HL-60 (cell line): Measurements from ENCODE around the gene TNRC18.

Source experiments
- DNase-seq, 2 experiments: peaks; one replicate each; pipeline ENCODE4 v3.0.0-alpha.2; 2010 to 2020; ENCODE audit warnings: low read depth in 1 of 2, low spot score in 1 of 2
- H3K27ac ChIP-seq: fragments of 250-450 bp; sonication (Bioruptor Pico); replicated peaks from 2 replicates; pipeline ENCODE4 v1.5.1; 2020; ENCODE audit warnings: mild to moderate bottlenecking, moderate library complexity
- H3K27me3 ChIP-seq: fragments of 250-450 bp; sonication (Bioruptor Pico); 2 replicates; pipeline ENCODE4 v1.5.1; 2021; ENCODE audit warnings: mild to moderate bottlenecking, moderate library complexity; ENCODE audit not compliant: insufficient read depth, poor library complexity, severe bottlenecking
- H3K4me3 ChIP-seq: replicated peaks from 2 replicates; pipeline ENCODE4 v1.5.1; 2011; ENCODE audit warnings: mild to moderate bottlenecking, control low read depth, low read length; ENCODE audit not compliant: insufficient read depth
- GABPA ChIP-seq: IDR thresholded peaks from 2 replicates; pipeline ENCODE4 v1.6.1; 2012; ENCODE audit warnings: low read depth
- POLR2AphosphoS5 ChIP-seq: IDR thresholded peaks from 2 replicates; pipeline ENCODE4 v1.6.1; 2012; ENCODE audit warnings: low read depth
- SPI1 ChIP-seq: IDR thresholded peaks from 2 replicates; pipeline ENCODE4 v1.6.1; 2012; ENCODE audit warnings: low read depth, mild to moderate bottlenecking, borderline replicate concordance
- TF ChIP-seq, protein P1 (sequence below): IDR thresholded peaks from one replicate; pipeline ENCODE4 v1.5.1; 2011; ENCODE audit warnings: low read length, control low read depth, inconsistent platforms; ENCODE audit not compliant: insufficient read depth
- TF ChIP-seq, protein P2 (sequence below): IDR thresholded peaks from 2 replicates; pipeline ENCODE4 v1.6.1; 2012; ENCODE audit warnings: low read depth; ENCODE audit not compliant: insufficient replicate concordance

Gene TNRC18

DNA sequence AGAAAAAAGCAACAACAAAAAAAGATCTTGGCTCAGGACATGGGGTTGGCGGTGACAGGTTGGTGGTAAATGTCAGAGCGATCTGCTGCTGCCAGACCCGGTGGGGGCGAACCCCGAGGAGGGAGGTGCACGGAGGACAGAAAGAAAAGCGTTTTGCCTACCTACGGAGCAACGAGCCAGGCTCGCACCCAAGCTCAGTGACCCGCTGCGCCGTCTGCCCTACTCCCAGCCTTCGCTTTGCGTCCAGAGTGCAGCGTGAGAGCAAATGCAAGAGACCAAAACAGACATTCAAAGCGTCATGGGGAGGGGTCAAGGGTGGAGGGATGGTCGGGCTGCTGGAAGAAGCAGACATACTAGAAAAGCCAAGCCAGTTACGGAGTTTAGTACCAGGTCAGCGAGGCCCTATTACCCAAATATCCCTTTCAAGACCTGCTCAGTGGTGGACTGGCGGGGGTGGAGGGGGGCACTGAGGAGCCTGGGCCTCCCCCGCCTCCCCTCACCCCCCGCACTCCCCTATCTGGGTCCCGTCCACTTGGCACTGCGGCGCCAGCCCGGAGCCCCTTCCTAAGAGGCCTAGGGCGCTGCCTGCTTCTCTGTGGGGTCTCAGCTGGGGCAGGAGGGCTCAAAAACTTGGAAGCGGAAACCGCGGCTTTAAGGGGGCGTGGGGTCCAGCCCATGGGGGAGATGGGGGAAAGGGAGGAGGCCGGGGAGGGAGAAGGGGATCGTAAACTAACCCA lies 74.0 kb downstream of the TNRC18 start:
- DNase-seq: no peak
- H3K4me3 ChIP-seq: no peak overlapping the region
- TF ChIP-seq GABPA (no peak), POLR2AphosphoS5 (no peak)
- H3K27me3 ChIP-seq: no peaks in the 10 kb centered on the region
- H3K27ac ChIP-seq: no peak overlapping the region

DNA sequence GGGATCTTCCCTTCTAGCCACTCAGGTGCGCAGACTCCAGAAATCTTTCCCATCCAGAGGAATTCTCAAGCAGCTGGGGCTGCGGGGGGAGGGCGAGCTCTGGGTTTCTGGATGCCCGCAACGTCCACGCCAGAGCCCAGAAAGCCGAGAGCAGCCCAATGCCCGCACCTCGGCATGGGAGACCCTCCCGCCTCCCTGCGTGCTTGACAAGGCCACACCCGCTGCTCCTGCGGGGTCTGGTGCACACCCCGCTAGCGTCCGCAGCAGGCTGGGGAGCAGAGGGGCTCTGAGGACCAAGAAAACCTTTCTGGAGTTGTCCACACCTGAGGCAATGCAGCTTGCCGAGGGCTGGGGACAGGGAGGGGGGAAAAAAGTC lies 74.6 kb downstream of the TNRC18 start:
- H3K4me3 ChIP-seq: no peak overlapping the region
- no peak for DNase-seq
- no peak for TF ChIP-seq SPI1
- TF ChIP-seq, protein P1, sequence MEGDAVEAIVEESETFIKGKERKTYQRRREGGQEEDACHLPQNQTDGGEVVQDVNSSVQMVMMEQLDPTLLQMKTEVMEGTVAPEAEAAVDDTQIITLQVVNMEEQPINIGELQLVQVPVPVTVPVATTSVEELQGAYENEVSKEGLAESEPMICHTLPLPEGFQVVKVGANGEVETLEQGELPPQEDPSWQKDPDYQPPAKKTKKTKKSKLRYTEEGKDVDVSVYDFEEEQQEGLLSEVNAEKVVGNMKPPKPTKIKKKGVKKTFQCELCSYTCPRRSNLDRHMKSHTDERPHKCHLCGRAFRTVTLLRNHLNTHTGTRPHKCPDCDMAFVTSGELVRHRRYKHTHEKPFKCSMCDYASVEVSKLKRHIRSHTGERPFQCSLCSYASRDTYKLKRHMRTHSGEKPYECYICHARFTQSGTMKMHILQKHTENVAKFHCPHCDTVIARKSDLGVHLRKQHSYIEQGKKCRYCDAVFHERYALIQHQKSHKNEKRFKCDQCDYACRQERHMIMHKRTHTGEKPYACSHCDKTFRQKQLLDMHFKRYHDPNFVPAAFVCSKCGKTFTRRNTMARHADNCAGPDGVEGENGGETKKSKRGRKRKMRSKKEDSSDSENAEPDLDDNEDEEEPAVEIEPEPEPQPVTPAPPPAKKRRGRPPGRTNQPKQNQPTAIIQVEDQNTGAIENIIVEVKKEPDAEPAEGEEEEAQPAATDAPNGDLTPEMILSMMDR: no peak
- TF ChIP-seq, protein P2, sequence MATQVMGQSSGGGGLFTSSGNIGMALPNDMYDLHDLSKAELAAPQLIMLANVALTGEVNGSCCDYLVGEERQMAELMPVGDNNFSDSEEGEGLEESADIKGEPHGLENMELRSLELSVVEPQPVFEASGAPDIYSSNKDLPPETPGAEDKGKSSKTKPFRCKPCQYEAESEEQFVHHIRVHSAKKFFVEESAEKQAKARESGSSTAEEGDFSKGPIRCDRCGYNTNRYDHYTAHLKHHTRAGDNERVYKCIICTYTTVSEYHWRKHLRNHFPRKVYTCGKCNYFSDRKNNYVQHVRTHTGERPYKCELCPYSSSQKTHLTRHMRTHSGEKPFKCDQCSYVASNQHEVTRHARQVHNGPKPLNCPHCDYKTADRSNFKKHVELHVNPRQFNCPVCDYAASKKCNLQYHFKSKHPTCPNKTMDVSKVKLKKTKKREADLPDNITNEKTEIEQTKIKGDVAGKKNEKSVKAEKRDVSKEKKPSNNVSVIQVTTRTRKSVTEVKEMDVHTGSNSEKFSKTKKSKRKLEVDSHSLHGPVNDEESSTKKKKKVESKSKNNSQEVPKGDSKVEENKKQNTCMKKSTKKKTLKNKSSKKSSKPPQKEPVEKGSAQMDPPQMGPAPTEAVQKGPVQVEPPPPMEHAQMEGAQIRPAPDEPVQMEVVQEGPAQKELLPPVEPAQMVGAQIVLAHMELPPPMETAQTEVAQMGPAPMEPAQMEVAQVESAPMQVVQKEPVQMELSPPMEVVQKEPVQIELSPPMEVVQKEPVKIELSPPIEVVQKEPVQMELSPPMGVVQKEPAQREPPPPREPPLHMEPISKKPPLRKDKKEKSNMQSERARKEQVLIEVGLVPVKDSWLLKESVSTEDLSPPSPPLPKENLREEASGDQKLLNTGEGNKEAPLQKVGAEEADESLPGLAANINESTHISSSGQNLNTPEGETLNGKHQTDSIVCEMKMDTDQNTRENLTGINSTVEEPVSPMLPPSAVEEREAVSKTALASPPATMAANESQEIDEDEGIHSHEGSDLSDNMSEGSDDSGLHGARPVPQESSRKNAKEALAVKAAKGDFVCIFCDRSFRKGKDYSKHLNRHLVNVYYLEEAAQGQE: no peak
- TF ChIP-seq GABPA: no peak
- no peak for TF ChIP-seq POLR2AphosphoS5
- H3K27me3 ChIP-seq: no peaks in the 10 kb centered on the region
- no peak overlapping the region for H3K27ac ChIP-seq

DNA sequence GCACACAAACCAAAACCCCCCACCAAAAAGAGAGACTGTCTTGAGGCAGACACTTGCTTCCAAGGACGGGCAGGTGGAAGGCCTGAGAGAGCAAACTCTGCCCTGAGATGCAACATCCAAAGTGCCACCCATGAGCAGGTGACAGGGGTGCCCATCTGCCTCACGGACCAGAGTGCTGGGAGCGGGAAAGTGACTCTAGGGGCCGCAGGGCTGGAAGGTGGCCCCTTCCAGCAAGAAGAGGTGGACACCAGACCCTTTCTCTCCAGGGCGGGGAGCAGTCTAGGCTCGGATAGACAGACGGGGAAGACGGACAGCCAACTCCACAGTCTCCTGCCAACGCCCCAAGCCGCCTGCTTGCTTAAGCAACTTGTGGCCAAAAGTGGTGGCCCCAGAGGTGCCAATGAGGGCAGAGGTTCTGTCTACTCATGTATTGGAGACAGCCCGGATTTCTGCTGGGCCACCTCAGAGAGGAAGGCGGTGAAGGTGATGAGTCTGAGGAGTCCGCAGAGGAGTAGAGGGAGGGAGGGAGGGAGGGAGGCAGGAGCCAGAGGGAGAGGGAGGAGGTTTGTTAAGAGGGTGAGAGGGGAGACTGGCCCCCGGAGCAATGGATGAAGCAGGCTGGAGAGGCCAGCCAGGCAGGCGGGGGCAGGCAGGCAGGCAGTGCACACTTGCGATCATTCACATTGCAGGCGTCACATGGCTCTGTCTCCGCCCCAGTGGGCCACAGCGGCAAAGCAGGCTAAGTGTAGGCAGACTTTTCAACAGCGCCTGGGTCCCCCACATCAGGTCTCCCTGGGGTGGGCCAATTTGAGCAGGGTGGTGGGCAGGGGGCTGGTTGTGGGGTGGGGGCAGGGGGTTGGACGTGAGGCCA lies 75.3 kb downstream of the TNRC18 start:
- Histone ChIP-seq H3K27me3 (no peaks in the 10 kb centered on the region), H3K27ac (no peak overlapping the region), H3K4me3 (no peak overlapping the region)
- TF ChIP-seq GABPA: no peak
- TF ChIP-seq, protein P2: no peak
- TF ChIP-seq POLR2AphosphoS5: no peak
- no peak for DNase-seq

DNA sequence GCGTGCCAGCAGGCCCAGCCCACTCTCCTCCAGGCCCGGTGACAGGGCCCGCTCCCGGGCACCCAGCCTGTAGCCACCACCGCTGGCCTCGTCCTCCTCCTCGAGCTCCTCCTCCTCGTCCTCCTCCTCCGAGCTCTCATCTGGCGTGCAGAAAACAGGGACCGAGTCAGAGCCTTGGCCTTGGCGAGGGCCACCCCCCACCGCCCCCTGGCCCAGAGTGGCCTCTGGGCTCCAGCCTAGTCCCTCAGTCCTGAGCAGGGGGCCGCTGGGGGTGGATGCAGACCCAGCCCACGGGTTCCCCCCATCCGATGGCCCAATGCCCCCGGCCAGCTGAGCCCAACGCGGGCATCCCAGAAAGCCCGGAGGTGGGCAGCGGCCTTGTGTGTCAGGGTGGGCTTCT lies 78.0 kb downstream of the TNRC18 start:
- no peak overlapping the region for H3K4me3 ChIP-seq
- H3K27me3 ChIP-seq: no peaks in the 10 kb centered on the region
- no peak for TF ChIP-seq SPI1
- TF ChIP-seq GABPA: no peak
- TF ChIP-seq, protein P1: no peak
- TF ChIP-seq, protein P2: no peak
- no peak for TF ChIP-seq POLR2AphosphoS5
- no peak for DNase-seq
- H3K27ac ChIP-seq: no peak overlapping the region
